ENCODE data around the gene SLC35A1.
"Not testable (repeated sequence)": the region's sequence is repeated elsewhere in the genome, so short reads cannot be mapped to it uniquely, and the experiment has no call there.

SLC35A1 gene, protein sequence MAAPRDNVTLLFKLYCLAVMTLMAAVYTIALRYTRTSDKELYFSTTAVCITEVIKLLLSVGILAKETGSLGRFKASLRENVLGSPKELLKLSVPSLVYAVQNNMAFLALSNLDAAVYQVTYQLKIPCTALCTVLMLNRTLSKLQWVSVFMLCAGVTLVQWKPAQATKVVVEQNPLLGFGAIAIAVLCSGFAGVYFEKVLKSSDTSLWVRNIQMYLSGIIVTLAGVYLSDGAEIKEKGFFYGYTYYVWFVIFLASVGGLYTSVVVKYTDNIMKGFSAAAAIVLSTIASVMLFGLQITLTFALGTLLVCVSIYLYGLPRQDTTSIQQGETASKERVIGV

DNA sequence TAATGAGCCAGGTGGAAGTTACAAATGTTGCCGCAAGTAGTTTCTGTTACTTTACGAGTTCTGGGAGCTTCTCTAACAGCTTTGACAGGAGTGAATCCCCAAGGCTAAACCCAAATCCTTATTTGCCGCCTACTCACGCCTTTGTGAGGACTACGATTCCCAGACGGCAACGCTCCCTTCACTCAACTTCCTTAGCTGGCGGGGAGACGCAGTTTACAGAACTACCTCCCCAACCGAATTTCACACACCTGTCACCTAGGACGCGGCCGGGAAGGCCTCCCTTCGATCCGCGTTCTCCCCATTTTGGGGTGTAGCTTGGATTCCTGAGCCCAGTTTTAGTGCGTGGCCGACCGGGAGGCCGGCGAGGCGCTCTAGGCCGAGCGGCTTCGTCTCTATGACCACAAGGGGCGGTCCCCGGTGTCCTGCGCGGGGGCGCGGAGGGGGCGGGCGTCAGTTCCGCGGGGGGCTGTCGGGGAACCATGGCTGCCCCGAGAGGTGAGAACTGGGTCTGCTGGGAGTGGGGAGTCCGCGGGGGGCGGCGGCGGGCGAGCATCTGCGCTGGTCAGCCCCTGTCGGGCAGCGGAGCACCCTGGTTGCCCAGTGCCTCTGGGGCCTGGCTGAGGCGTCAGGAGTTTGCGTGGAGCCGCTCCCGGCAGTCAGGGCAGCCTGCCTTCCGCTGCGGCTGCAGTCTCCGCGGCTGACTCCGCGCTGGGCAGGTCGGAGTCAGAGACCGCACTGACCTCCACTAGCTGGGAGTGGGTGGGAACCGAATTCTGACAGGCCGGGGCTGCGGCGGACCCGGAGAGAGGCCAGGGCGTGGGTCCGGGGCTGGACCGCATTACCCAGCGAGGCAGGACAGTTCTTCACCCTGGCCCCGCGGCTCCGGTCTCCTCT lies at the start of gene SLC35A1:
Gene SLC35A1, plus strand, starts transcription at position 450 of the 894 bp plus-strand sequence. Its CDS starts 30 bp downstream, at position 480.
- peak; percentile 91 for DNase-seq

DNA sequence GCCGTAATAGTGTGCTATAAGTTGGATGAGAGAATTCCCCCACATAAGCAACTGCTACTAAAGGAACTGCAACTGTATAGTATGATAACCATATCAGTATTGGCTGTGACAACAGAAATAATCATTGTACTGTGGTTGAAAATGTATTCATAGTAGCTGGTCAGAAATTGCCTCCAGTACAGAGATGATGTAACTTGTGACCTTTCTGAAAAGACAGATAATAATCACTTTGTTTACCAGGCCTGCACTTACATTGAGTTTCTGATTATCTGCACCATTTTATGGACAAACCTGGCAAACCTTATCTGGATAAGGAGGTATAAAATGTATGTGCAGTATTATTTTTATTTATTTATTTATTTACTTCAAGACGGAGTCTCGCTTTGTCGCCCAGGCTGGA lies 46.0 kb upstream of the SLC35A1 start:
- no peak for DNase-seq

- DNase-seq = no peak
Observed at GRCh38 chr6:87430499-87430898, 42.3 kb upstream of the SLC35A1 start.

DNA sequence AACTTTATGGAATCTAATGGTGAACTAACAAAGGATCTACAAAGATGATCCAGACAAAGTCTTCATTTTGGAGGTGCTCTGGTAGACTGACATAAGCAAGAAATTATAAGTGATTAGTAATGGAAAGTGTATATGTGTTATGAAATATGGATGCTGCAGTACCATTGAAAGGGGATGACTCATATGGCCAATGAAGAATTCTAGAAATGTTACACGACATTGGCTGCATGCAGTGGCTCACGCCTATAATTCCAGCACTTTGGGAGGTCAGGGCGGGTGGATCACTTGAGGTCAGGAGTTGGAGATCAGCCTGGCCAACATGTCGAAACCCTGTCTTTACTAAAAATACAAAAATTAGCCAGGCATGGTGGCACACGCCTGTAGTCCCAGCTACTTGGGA lies 41.5 kb upstream of the SLC35A1 start:
- no peak for DNase-seq

DNA sequence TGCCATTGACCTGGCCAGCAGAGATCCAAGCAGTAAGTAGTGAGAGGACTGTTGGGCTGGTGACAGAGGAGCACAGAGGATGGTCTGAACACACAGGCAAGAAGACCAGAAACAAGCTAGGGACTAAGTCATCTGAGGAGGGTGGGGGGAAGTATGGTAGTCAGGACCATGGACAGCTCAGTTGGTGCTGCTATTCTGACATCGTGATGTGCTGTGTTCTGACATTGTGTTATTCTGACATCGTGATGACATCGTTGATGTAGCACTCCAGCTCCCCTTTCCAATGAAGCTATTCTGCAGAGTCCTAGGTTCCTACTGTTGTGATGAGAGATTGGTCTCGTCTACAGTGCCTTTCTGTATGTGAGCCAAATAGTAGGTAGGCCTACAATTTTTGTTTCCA lies 36.3 kb upstream of the SLC35A1 start:
- DNase-seq = peak; percentile 69

- no peak for DNase-seq
Observed at GRCh38 chr6:87441711-87442110, 31.1 kb upstream of the SLC35A1 start.

- no peak for DNase-seq
Observed at GRCh38 chr6:87444362-87444761, 28.4 kb upstream of the SLC35A1 start.

DNA sequence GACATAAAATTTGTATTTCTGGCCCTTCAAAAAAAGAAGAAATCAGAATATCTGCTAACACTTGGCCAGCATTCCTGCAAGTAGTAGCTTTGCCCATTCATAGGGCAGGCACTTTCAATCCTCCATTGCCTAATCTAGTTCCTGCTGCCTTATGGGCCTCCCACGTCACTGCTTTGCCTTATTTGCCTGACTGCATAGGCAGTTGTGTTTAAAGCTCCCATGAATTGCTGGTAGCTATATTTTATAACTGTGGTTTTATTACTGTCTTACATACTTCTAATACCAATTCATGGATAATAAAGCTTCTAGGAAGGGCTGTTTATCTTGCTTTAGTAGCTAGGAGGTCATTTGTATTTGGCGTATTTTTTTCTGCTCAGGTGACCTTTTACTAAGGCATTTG lies 7.7 kb upstream of the SLC35A1 start:
- DNase-seq = no peak

DNA sequence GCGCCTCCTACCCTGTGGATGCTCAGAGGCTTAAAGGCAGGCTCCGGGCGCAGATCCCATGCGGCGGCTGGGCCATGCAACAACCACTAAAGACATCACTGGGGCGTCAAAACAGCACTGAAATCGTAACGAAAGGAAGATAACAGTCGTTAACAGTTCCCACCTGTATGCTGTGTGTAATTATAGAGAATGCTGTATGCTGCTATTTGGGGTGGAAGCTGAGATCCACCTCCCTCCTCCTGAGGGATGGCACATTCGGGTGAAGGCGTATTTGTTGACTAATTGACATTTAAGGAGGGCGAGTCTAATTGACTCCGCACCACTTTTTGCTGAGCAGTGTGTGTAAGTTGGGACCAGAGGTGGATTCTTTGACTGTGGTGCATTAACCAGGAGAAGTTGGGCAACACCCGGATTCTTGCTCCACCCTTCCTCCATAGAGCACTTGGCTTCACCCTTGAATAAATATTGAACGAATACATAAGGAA lies 687 bp downstream of the SLC35A1 start:
- DNase-seq = no peak

DNA sequence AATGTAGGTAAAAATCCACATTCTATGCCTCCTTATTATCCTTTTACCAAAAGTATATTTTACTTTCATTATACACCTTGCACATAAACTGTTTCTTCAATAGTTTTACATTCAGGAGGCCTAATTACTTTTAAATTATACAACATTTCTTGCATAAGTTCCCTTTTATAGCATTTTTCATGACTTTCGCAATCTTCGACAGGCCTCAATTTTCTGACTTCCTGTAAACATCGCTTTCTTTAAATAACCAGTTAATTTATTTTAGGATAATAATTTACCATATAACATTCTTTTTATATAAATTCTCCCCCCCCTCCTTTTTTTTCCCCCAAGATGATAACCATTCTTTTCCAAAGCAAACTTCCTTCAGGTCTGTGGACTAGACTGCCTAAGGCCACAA lies 9.2 kb downstream of the SLC35A1 start:
- no peak for DNase-seq

DNA sequence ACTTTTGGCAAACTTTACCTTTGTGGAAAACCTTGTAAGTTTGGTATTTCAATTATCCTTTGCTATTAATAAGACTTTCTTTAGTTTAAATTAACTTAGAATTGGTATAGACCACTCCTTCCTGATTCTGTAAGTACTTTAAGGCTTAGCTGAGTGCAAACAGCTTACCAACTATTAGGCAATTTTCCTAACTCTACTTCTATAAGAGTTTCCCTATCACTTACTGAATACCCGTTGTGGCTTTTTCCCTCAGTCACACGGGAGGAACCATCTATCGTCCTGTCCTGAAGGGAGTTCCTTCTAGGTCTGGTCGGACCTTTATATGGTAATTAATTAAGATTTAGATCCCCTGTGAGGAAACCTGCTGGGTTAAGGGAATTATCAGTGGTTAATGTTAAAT lies 9.6 kb downstream of the SLC35A1 start:
- DNase-seq = no peak

DNA sequence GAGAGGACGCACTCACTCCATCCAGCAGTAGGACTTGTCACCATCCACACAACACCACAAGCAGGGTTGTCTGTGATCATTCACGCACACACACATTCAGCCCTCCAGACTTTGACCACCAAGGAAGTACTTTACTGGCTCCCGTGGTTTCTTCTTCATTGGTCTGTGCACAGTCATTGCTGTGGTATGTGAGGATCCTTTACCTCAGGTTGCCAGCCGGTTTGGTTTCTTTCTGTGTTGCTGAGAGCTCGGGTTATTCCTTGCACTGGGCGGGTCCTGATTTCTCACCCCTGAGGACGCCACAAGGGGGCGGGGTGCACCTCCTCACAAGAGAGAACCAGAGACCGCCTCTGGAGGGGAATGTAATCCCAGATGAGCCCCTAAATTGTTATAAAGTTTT lies 11.2 kb downstream of the SLC35A1 start:
- DNase-seq = no peak

DNA sequence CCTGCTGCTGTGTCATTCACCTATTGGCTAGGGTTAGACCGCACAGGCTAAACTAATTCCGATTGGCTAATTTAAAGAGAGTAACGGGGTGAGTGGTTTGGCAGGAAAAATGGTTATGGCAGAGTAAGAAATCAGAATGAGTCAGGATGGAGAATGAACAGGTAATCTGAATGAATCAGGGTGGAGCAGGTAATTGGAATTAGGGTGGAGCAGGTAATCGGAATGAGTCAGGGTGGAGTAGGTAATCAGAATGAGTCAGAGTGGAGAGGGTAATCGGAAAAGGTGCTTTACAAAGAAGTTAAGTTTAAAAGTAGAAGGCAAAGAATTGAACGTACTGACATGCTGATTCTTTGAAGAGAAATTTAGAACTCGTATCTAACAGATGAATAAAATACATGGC lies 11.7 kb downstream of the SLC35A1 start:
- no peak for DNase-seq

GRCh38 chr6:87487555-87487954 lies 14.8 kb downstream of the SLC35A1 start:
- no peak for DNase-seq

- not testable (repeated sequence) for DNase-seq
Observed at GRCh38 chr6:87489326-87489725, 16.6 kb downstream of the SLC35A1 start.

DNA sequence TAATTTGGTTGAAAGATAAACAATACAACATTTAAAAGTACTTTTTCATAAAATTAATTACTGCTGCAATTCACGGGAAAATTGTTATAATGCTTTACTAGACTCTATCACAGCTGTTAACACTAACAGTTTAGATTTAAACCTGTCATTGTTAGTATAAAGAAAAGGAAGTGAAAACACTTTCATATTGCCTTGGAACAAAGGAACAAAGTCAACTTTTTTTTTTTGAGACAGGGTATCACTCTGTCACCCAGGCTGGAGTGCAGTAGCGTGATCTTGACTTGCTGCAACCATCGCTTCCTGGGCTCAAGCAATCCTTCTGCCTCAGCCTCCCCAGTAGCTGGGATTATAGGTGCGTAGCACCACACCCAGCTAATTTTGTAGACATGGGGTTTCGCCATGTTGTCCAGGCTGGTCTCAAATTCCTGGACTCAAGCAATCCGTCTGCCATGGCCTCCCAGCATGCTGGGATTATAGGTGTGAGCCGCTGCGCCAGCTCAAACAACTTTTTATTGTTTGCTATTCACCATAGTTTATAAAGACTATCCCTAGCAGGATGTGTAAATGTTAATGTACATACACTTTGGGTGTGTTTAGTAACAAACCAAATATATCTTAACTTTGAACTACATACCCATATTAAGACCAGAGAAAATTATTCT lies 22.1 kb downstream of the SLC35A1 start:
- no peak for DNase-seq

GRCh38 chr6:87498048-87498447 lies 25.3 kb downstream of the SLC35A1 start:
- DNase-seq = no peak

- DNase-seq = no peak
Observed at GRCh38 chr6:87501809-87502572, 29.2 kb downstream of the SLC35A1 start.

GRCh38 chr6:87504441-87504840 lies 31.7 kb downstream of the SLC35A1 start:
- no peak for DNase-seq

DNA sequence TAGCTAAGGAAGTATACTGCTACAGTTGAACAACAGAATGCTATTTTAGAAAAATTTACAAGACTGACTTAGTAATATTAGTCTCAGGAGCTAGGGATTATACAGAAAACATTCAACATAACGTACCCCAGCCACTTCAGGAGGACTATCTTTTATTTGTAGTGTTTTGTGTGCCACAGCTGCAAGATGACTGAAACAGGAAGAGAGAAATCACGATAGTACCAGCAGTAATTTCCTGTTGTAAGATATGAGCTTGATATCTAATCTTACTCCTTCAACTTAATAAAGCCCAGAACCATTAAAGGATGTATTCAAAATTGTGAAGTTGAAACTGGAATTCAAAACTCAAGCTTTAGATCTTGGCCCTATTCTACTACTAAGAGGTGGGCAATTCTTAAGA lies 42.1 kb downstream of the SLC35A1 start:
- DNase-seq = no peak

DNA sequence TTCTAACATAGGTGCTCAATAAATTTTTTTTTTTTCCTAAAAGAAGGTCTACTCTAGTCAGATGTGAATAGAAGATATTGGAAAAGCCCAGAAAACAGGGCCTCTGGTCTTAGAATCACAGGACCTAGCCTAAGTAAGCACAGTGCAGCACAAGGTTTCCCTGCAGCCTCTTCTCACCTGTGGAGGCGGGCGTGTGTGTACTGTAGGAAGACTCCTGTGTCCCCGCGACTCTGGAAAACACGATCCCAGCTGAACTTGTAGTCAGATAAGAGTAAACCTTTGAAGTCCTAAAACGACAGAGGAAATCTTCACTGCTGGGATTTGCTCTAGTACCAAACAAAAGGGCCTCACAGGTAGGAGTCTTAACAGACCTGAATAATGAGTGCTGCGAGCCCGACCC lies 45.7 kb downstream of the SLC35A1 start:
- DNase-seq = no peak

DNA sequence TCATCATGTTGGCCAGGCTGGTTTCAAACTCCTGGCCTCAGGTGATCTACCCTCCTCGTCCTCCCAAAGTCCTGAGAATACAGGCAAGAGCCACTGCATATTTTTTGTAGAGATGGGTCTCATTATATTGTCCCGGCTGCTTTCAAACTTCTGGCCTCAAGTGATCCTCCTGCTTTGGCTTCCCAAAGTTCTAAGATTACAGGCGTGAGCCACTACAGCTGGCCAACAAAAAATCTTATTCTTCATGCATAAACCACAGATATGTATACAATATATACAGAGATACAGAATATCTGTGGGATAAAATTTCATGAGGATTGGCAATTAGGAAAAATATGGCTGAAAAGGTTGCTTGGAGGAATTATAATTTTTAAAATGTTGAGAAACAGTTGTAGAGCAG lies 49.9 kb downstream of the SLC35A1 start:
- DNase-seq = no peak

DNA sequence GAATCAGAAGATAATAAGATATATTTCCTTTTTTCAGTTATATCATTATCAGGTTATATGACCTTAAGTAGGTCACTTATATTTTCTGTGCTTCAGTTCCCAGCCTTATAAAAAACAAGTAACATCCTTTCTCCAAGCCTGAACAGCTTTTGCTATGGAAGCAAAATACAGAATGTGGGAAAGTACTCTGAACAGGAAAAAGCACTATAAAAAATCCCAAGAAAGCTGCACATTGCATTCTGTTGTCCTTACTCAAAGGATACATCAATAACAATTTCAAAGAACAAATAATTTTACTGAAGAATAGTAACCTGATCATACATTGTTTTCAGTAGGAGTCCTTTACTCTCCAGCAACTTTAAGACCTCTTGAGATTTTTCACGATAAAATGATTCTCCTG lies 56.4 kb downstream of the SLC35A1 start:
- DNase-seq = no peak

All from left hindlimb (tissue), 1 donor.